B cell (primary cell): ENCODE measurements around the gene DCP1A. TPM values are rescaled to one million over a fixed set of nuclear protein-coding genes. Genes with fewer than 3 reads are reported as not detected.

Experiments
- ATAC-seq: fragments of 200-7000 bp; cut with Tn5 transposase; one replicate; pipeline ENCODE4 v1.10.0; 2021; ENCODE audit warnings: low read depth, mild to moderate bottlenecking, moderate number of reproducible peaks, moderate library complexity
- CTCF ChIA-PET: fragments of 350-600 bp; sonication (Branson Sonifier 250); formaldehyde crosslinking; loops from one replicate; lab custom pipeline; 2021; ENCODE audit warnings: antibody characterized with exemption, inconsistent platforms; lab: Charles Lee
- POLR2A ChIA-PET: fragments of 350-600 bp; sonication (Branson Sonifier 250); formaldehyde crosslinking; loops from one replicate; lab custom pipeline; 2021; ENCODE audit warnings: antibody characterized with exemption; lab: Charles Lee
- DNase-seq: peaks from one replicate; pipeline ENCODE4 v3.0.0; 2013
- H2AFZ ChIP-seq: 2 replicates; pipeline ENCODE4 v1.6.1; 2012; ENCODE audit warnings: mild to moderate bottlenecking, low read depth, low read length; ENCODE audit not compliant: insufficient read depth, poor library complexity, severe bottlenecking
- H3K27ac ChIP-seq, 2 donors: 1 replicate in 1 of 2; 2 replicates in 1 of 2; pipeline ENCODE4 v1.5.1; 2012 to 2013; ENCODE audit warnings: low read length in 2 of 2, mild to moderate bottlenecking in 2 of 2, moderate library complexity in 1 of 2
- H3K27me3 ChIP-seq, 4 experiments: fragments of 200-600 bp in 1 of 4; sonication (generic) in 1 of 4; replicated peaks in 1 of 4; 1 replicate in 2 of 4; 2 replicates in 2 of 4; pipeline versions ENCODE4 v1.6.1 to v1.7.0; 2013 to 2016; ENCODE audit warnings: low read length in 3 of 4, mild to moderate bottlenecking in 2 of 4, mixed read lengths in 1 of 4, moderate library complexity in 1 of 4; ENCODE audit not compliant: insufficient read depth in 4 of 4, control insufficient read depth in 3 of 4; ENCODE audit errors: control extremely low read depth in 1 of 4
- H3K36me3 ChIP-seq, 2 experiments: replicated peaks in 1 of 2; 1 replicate in 1 of 2; 2 replicates in 1 of 2; pipeline versions ENCODE4 v1.6.1 to v1.7.1; 2013; ENCODE audit warnings: low read length in 1 of 2; ENCODE audit not compliant: insufficient read depth in 2 of 2, control insufficient read depth in 1 of 2; ENCODE audit errors: control extremely low read depth in 1 of 2, extremely low read depth in 1 of 2
- H3K4me1 ChIP-seq, 2 donors: fragments of 200-600 bp in 1 of 2; sonication (generic) in 1 of 2; 1 replicate in 1 of 2; 2 replicates in 1 of 2; pipeline versions ENCODE4 v1.5.1 to v1.6.1; 2013 to 2017; ENCODE audit warnings: low read length in 2 of 2; ENCODE audit not compliant: control insufficient read depth in 2 of 2, insufficient read depth in 2 of 2
- H3K4me2 ChIP-seq: replicated peaks from 2 replicates; pipeline ENCODE3; 2012; ENCODE audit warnings: mild to moderate bottlenecking, low read depth, low read length; ENCODE audit not compliant: poor library complexity, severe bottlenecking
- H3K4me3 ChIP-seq, 5 experiments: fragments of 200-600 bp in 1 of 5; sonication (generic) in 1 of 5; 1 replicate in 3 of 5; 2 replicates in 2 of 5; pipeline versions ENCODE4 v1.5.1 to v1.7.0; 2011 to 2016; ENCODE audit warnings: low read length in 4 of 5, mild to moderate bottlenecking in 4 of 5, low read depth in 2 of 5, control low read depth in 1 of 5, moderate library complexity in 1 of 5; ENCODE audit not compliant: insufficient read depth in 1 of 5; ENCODE audit errors: control extremely low read depth in 1 of 5, extremely low read depth in 1 of 5
- H3K79me2 ChIP-seq: fragments of 200-600 bp; sonication (generic); one replicate; pipeline ENCODE4 v1.6.0; 2016; ENCODE audit warnings: low read length; ENCODE audit not compliant: control insufficient read depth, insufficient read depth
- H3K9ac ChIP-seq: fragments of 200-600 bp; sonication (generic); 2 replicates; pipeline ENCODE4 v1.6.1; 2017; ENCODE audit warnings: mild to moderate bottlenecking, low read length, moderate library complexity
- H3K9me3 ChIP-seq, 3 donors: one replicate each; pipeline versions ENCODE4 v1.6.1 to v1.7.1; 2013; ENCODE audit warnings: low read length in 2 of 3; ENCODE audit not compliant: control insufficient read depth in 2 of 3, insufficient read depth in 1 of 3; ENCODE audit errors: control extremely low read depth in 1 of 3
- H4K20me1 ChIP-seq: 2 replicates; pipeline ENCODE4 v1.6.0; 2012; ENCODE audit warnings: mild to moderate bottlenecking, low read length; ENCODE audit not compliant: insufficient read depth, control insufficient read depth, poor library complexity, severe bottlenecking
- H3K27ac Mint-ChIP-seq: one replicate; pipeline ENCODE4 v1.8.0; 2021; ENCODE audit warnings: mixed read lengths
- H3K27me3 Mint-ChIP-seq: one replicate; pipeline ENCODE4 v1.8.0; 2021; ENCODE audit warnings: mixed read lengths
- H3K4me1 Mint-ChIP-seq: one replicate; pipeline ENCODE4 v1.8.0; 2021; ENCODE audit warnings: mixed read lengths
- H3K4me3 Mint-ChIP-seq: one replicate; pipeline ENCODE4 v1.8.0; 2021; ENCODE audit warnings: mixed read lengths
- H3K9me3 Mint-ChIP-seq: one replicate; pipeline ENCODE4 v1.8.0; 2022; ENCODE audit warnings: mixed read lengths; ENCODE audit not compliant: insufficient read depth
- EZH2 ChIP-seq: IDR thresholded peaks from 2 replicates; pipeline ENCODE4 v1.6.1; 2012; ENCODE audit warnings: borderline replicate concordance, low read depth, mild to moderate bottlenecking, moderate library complexity, low read length; ENCODE audit not compliant: insufficient read depth, poor library complexity, severe bottlenecking
- WGBS: methylation state at CpG from one replicate; pipeline ENCODE4 v1.1.5; 2013; ENCODE audit warnings: missing lambda C conversion rate; ENCODE audit not compliant: insufficient coverage; 5-methylcytosine and 5-hydroxymethylcytosine counted together
- intact Hi-C: fragments of 100-400 bp; cut with micrococcal nuclease; formaldehyde crosslinking; loops from one replicate; pipeline ENCODE4 v1.10.0; 2022
- polyA plus RNA-seq: library from polyadenylated mRNA; depleted of rRNA; stranded (reverse); fragments of >200 nt; gene quantifications from 2 replicates; pipeline ENCODE4 v1.2.3, GENCODE V29; 2012
- total RNA-seq, 2 donors: library from RNA; stranded (reverse); fragments of 120-200 nt in 1 of 2; gene quantifications; 1 replicate in 1 of 2; 2 replicates in 1 of 2; pipeline versions ENCODE4 v1.2.3 to v1.2.4, GENCODE V29; 2013 to 2022
- TF ChIP-seq, protein P1 (sequence below): fragments of 200-600 bp; IDR thresholded peaks from one replicate; pipeline ENCODE4 v1.8.0; 2022; ENCODE audit warnings: antibody characterized with exemption, mild to moderate bottlenecking

The DCP1A gene
- total and polyA plus RNA-seq, 2 donors (not counting 1 experiment from before 2014, with no cell fraction given): 16.6 to 44.6 TPM

DNA sequence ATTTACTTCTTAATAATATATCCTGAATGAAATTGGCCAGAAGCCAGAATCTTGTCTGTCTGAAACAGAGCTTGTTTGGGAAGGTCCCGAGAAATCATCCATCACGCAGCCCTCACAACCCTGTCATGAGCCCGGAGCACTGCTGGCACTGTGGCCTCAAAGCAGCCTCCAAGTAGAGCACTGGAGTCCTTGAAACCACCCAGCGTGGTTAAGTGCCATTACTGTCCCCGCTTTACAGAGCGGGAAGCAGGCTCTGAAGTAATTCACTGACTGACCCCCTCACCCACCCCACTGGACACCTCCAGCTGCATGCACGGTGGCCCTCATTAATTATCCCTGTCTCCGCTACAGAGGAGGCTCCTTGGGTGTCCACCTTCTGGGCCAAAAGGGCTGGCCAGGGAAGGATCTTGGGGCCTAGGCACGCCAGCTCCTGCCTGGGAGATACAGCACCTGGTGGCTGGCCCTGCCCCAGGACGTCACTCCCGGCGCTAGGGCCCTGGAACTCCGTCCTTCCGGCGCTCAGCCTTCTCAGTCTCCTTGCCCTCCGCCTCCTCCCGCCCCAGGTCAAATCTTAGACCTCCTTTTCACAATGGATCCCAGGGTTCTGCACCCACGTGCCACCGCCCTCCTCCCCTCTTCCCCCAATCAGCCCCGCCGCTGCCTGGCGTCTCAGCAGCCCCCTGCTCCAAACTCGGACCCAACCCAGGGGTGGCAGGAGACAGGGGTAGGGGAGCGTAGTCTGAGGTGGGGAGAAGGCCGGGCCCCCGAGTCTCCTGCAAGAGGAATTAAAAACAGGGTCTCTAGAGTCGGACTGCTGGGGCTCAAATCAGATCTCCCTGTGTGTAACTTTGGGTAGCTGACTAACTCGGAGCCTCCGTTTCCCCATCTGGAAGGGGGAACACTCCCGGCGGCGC, 92.6 kb downstream of the DCP1A start:
- under 1% methylated on average over 26 of the region's 32 CpGs for WGBS
- TF ChIP-seq EZH2: no peak
- TF ChIP-seq, protein P1, sequence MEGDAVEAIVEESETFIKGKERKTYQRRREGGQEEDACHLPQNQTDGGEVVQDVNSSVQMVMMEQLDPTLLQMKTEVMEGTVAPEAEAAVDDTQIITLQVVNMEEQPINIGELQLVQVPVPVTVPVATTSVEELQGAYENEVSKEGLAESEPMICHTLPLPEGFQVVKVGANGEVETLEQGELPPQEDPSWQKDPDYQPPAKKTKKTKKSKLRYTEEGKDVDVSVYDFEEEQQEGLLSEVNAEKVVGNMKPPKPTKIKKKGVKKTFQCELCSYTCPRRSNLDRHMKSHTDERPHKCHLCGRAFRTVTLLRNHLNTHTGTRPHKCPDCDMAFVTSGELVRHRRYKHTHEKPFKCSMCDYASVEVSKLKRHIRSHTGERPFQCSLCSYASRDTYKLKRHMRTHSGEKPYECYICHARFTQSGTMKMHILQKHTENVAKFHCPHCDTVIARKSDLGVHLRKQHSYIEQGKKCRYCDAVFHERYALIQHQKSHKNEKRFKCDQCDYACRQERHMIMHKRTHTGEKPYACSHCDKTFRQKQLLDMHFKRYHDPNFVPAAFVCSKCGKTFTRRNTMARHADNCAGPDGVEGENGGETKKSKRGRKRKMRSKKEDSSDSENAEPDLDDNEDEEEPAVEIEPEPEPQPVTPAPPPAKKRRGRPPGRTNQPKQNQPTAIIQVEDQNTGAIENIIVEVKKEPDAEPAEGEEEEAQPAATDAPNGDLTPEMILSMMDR: no peak
- intact Hi-C loops: loop anchor here (2.0 to 10.0 kb wide), 5 partner anchors 72 to 360 kb away; partner anchors contain the start of genes DCP1A, PRKCD and STIMATE
- ATAC-seq (peak; percentile 13), DNase-seq (peak; percentile 55)
- Mint-ChIP-seq H3K27me3 (no peaks in the 10 kb centered on the region), H3K4me1 (peaks cover 47% of the 10 kb centered on the region), H3K27ac (peak overlapping the region; percentile 81), H3K9me3 (no peaks in the 10 kb centered on the region), H3K4me3 (peak overlapping the region; percentile 91)
- Histone ChIP-seq H3K27ac (peak overlapping the region; percentile 41 to 63), H3K9me3 (no peaks in the 10 kb centered on the region), H3K4me2 (peak overlapping the region; percentile 86), H3K27me3 (no peaks in the 10 kb centered on the region), H3K4me1 (peaks cover 37 to 54% of the 10 kb centered on the region in 2 donors), H3K4me3 (peak overlapping the region; percentile 72 to 83 (median 75)), H3K9ac (peak overlapping the region; percentile 71), H2AFZ (peak overlapping the region; percentile 84), H3K36me3 (no peaks in the 10 kb centered on the region), H3K79me2 (peaks cover 56% of the 10 kb centered on the region), H4K20me1 (peaks cover 46% of the 10 kb centered on the region)
- CTCF ChIA-PET: interaction anchor here (1.2 to 2.0 kb wide), 4 partner anchors 33 to 141 kb away, joined by 3 to 6 read pairs (median 4); no protein-coding TSS in a partner anchor
- POLR2A ChIA-PET: no interaction called here
